GM19397 (cell line): Measurements from ENCODE around the gene DLST.
"Not testable (repeated sequence)": the region's sequence is repeated elsewhere in the genome, so short reads cannot be mapped to it uniquely, and the experiment has no call there.

Source experiments
- ATAC-seq: cut with Tn5 transposase; IDR thresholded peaks from one replicate; pipeline ENCODE4 v1.9.1; 2021; ENCODE audit warnings: mild to moderate bottlenecking, moderate library complexity; ENCODE audit not compliant: unreplicated experiment

Gene DLST

DNA sequence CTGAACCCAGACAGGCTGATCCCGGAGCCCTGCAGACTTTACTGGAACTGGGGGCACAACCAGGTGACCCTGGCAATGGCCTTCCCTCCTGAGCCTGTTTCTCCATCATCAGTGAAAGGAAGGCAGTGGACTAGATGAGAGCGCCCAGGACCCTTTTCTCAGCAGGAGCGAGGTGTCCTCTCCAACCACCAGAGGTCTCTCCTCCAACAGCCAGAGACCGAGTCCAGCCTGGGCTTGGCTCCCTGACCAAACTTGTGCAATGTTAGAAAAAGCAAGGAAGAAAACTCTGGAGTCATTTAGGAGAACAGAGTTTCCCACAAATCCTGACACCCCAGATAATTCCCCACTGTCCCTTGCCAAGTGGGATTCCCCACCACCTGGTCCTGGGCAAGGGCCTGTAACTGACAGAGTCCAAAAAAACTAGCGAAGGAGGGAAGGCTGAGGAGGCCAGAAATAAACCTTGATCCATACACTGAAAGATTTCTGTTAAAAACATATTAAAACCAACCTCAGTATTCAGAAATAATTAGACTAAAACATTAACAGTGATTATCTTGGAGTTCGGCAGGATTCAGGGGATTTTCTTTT is 32.4 kb downstream of the DLST start:
- no peak for ATAC-seq

GRCh38 chr14:74915426-74915825 is 33.7 kb downstream of the DLST start:
- ATAC-seq, result no peak

DNA sequence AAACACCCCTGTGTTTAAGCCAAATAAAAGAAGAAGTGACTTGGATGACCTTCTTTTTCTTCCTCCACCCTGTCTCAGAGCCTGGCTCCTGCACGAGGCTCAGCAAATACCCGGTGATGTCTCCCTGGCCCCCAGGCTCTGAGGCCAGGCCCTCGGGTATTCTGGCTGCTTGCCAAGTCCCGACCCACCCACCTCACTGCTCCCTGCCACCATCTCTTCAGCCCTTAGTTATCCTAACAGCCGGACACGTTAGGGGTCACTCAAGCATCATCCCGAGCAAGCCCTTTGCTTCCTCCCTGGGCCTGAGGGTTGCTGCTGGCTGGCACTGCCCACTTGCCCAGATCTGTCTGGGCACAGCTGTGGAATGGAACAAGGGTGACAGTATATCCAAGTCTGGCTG is 34.1 kb downstream of the DLST start:
- ATAC-seq, result no peak

GRCh38 chr14:74917178-74917543 is 35.4 kb downstream of the DLST start:
- ATAC-seq, result no peak

- no peak for ATAC-seq
Observed at GRCh38 chr14:74917646-74918081, 35.9 kb downstream of the DLST start.

DNA sequence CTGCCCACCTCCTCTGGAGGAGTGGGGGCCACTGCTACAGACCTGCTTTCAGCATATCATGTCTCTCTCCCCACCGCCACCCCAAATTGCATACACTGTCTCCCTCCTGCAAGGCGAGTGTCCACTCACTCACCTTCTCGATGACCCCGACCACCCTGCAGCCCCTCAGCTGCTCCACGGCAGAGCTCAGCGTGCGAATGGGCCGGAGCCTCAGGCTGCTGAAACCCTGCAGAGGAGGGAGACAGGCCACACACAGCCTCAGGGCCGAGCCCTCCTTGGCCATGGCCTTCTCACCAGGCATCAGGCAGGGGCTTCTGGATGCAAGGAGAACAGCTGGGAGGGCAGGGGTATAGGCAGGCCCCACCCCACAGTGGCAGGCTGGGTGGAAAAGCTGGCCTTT is 36.7 kb downstream of the DLST start:
- ATAC-seq, result no peak

- no peak for ATAC-seq
Observed at GRCh38 chr14:74919421-74920165, 37.9 kb downstream of the DLST start.

DNA sequence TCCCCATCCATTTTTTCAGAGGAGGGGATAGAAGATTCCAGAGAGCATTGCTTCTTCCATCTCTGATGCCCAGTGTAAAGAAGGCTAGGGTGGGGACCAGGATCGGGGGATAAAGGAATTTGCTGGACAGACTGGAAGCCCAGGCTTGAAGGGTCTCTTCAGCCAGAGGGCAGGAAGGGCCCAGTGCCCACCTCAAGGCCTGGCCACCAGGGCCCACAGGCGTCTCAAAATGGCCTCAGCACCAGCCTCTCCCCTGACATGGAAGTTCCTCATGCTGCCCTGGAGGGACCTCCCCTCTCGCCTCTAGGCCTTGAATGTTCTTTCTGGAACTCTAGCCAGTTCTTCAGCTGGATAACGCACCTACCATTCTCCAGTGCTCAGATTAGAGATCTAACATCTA is 38.6 kb downstream of the DLST start:
- ATAC-seq, result no peak

GRCh38 chr14:74921053-74921620 is 39.4 kb downstream of the DLST start:
- ATAC-seq, result no peak

DNA sequence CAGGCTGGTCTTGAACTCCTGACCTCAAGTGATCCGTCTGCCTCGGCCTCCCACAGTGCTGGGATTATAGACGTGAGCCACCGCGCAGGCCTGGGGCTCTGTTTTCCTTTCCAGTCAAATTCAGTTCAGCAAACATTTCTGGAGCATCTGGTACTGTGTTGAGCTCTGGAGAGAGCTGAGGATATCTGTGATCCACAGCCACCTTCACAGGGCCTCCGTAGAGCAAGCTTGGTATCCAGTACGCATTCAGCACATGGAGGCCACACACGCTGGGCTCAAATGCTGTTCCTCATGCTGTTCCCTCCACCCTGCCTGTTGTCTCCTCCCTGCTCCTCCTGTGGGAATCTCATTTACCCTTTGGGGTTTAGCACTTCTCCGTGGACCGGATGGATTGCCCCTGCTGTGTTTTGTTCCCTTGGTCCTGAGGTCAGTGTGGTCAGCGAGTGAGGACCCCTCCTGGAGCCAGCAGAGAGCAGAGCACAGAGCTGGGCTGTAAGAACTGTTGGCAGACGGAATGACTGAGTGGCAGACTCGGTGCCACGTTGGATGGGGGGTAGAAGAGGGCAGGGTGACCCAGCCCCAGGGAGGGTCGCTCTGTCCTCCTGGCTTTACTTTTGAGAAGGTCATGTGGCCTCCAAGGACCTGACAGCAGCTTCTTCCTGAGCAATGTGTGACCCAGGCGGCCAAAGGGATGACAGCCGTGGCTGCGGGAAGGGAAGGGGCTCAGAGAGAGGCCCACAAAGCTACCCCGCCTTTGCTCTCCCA is 40.5 kb downstream of the DLST start:
- no peak for ATAC-seq

- ATAC-seq, result peak; percentile 76
Observed at GRCh38 chr14:74922752-74923401, 41.2 kb downstream of the DLST start, which contains the start of gene RPS6KL1. Gene RPS6KL1 (minus strand): TSS chr14:74923260. CDS start chr14:74921541, 1,719 bp downstream.

GRCh38 chr14:74924061-74924460 is 42.3 kb downstream of the DLST start:
- ATAC-seq, result no peak

DNA sequence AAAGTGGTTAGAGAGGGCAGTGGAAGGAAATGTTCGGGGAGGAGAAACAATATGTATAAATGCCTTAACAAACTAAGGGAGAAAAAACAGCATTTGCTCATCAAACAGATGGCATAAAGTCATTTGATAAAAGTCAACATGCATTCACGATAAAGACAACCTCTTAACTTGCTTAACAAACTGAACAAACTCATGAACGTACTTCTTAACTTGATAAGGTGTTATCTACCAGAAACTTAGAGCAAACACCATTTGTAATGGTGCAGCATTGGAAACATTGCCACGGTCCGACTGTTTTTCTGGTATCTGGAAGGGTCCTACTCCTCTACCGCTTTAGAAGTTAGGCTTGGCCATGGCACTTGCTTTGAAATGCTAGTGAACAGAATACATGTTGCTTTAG is 45.5 kb downstream of the DLST start:
- ATAC-seq, result no peak

GRCh38 chr14:74929242-74929641 is 47.5 kb downstream of the DLST start:
- no peak for ATAC-seq

DNA sequence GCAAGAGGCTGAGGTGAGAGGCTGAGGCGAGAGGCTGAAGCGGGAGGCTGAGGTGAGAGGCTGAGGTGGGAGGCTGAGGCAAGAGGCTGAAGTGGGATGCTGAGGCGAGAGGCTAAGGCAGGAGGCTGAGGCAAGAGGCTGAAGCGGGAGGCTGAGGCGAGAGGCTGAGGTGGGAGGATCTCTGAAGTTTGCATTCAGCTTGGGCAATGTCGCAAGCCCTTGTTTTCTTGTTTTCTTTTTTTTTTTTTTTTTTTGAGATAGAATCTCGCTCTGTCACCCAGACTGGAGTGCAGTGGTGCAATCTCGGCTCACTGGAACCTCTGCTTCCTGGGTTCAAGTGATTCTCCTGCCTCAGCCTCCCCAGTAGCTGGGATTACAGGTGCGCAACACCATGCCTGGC is 50.0 kb downstream of the DLST start:
- not testable (repeated sequence) for ATAC-seq

GRCh38 chr14:74932401-74932901 is 50.7 kb downstream of the DLST start:
- no peak for ATAC-seq

DNA sequence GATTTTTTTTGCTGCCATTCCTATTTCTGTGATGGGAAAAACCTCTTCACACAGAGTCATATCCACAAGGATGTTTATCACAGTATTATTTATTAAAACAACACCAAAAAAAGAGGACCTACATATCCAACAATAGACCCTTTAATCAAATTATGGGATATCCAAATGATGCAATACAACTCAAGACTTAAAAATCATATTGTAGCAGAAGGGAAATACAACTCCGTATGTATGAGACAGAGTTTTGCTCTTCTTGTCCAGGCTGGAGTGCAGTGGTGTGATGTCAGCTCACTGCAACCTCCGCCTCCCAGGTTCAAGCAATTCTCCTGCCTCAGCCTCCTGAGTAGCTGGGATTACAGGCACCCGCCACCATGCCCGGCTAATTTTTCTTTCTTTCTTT is 51.2 kb downstream of the DLST start:
- ATAC-seq, result not testable (repeated sequence)

GRCh38 chr14:74934041-74934440 is 52.3 kb downstream of the DLST start:
- ATAC-seq, result no peak

GRCh38 chr14:74934476-74935359 is 53.0 kb downstream of the DLST start:
- no peak for ATAC-seq

DNA sequence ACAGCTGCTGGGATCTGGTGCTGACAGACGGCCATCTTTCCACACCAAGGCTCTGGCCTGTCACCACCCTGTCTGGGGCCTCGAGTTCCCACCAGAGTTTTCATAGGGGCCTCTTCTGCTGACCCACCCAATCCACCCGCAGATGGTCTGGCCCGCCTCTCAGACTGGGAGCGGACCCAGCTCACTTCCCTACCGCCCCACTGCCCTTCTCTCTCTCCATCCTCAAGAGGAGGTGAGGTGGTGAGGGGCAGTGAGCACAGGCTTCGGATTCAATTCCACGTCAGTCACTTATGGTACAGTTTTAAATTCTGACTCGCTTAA is 53.6 kb downstream of the DLST start:
- no peak for ATAC-seq
